Loucy (cell line): Measurements from ENCODE around the gene ANK3.

Experiments
- H2AFZ ChIP-seq: fragments of 200-600 bp; sonication (generic); 2 replicates; pipeline ENCODE4 v1.6.0; 2016; ENCODE audit warnings: antibody characterized with exemption, mild to moderate bottlenecking, low read length, moderate library complexity
- H3F3A ChIP-seq: fragments of 200-600 bp; 2 replicates; pipeline ENCODE4 v1.6.0; 2016; ENCODE audit warnings: antibody characterized with exemption, low read depth, mild to moderate bottlenecking
- H3K27me3 ChIP-seq: fragments of 200-600 bp; sonication (generic); 2 replicates; pipeline ENCODE4 v1.6.1; 2014; ENCODE audit warnings: low read length, mild to moderate bottlenecking; ENCODE audit not compliant: insufficient read depth, poor library complexity, severe bottlenecking
- H3K36me3 ChIP-seq: fragments of 200-600 bp; sonication (generic); 2 replicates; pipeline ENCODE4 v1.6.1; 2016; ENCODE audit warnings: low read length; ENCODE audit not compliant: insufficient read depth
- H3K4me1 ChIP-seq: fragments of 200-600 bp; sonication (generic); 2 replicates; pipeline ENCODE4 v1.5.1; 2014; ENCODE audit warnings: low read length, mild to moderate bottlenecking; ENCODE audit not compliant: insufficient read depth, poor library complexity, severe bottlenecking
- H3K4me2 ChIP-seq: fragments of 200-600 bp; sonication (generic); 2 replicates; pipeline ENCODE4 v1.6.0; 2014; ENCODE audit warnings: antibody characterized with exemption, low read length, low read depth, mild to moderate bottlenecking; ENCODE audit not compliant: poor library complexity, severe bottlenecking
- H3K4me3 ChIP-seq: fragments of 200-600 bp; sonication (generic); 2 replicates; pipeline ENCODE4 v1.5.1; 2014; ENCODE audit warnings: low read length, mild to moderate bottlenecking, mixed read lengths; ENCODE audit not compliant: poor library complexity, severe bottlenecking
- H3K79me2 ChIP-seq: fragments of 200-600 bp; sonication (generic); 2 replicates; pipeline ENCODE4 v1.6.1; 2014; ENCODE audit warnings: low read length; ENCODE audit not compliant: insufficient read depth
- H3K9ac ChIP-seq: fragments of 200-600 bp; sonication (generic); 2 replicates; pipeline ENCODE4 v1.6.0; 2014; ENCODE audit warnings: mild to moderate bottlenecking, low read depth, low read length, moderate library complexity; ENCODE audit not compliant: poor library complexity, severe bottlenecking
- H3K9me2 ChIP-seq: fragments of 200-600 bp; sonication (generic); replicated peaks from 2 replicates; pipeline ENCODE4 v1.6.1; 2016; ENCODE audit warnings: low read depth, low read length, mixed read lengths
- H3K9me3 ChIP-seq: fragments of 200-600 bp; sonication (generic); 2 replicates; pipeline ENCODE4 v1.6.1; 2014; ENCODE audit warnings: mild to moderate bottlenecking, antibody characterized with exemption, low read length, low read depth; ENCODE audit not compliant: insufficient read depth
- H4K20me1 ChIP-seq: fragments of 200-600 bp; sonication (generic); 2 replicates; pipeline ENCODE4 v1.6.0; 2014; ENCODE audit warnings: antibody characterized with exemption, low read length, mild to moderate bottlenecking; ENCODE audit not compliant: insufficient read depth, poor library complexity, severe bottlenecking
- CTCF ChIP-seq: fragments of 200-600 bp; sonication (generic); conservative IDR thresholded peaks from 2 replicates; pipeline ENCODE4 v1.5.1; 2014; ENCODE audit warnings: mild to moderate bottlenecking, antibody characterized with exemption, low read length
- EZH2phosphoT487 ChIP-seq: fragments of 200-600 bp; IDR thresholded peaks from 2 replicates; pipeline ENCODE4 v1.6.1; 2018; ENCODE audit warnings: antibody characterized with exemption, mild to moderate bottlenecking, moderate library complexity, borderline replicate concordance

The ANK3 gene

DNA sequence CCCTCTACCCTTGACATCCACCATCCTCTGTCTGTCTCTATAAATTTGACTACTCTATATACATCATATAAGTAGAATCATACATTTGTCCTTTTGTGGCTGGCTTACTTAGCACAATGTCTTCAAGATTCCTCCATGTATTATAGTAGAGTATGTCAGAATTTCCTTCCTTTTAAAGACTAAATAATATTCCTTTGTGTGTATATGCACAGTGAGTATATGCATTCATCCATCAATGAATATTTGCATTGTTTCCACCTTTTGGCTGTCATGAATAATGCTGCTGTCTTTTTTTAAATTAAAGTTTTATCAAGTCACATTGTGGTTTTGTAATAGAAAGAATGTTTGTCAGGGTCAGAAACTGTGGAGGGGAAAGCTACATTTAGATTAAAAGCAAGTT lies 195.3 kb downstream of the ANK3 start:
- no peaks in the 10 kb centered on the region for H4K20me1 ChIP-seq
- no peak overlapping the region for H2AFZ ChIP-seq
- H3K36me3 ChIP-seq, result no peaks in the 10 kb centered on the region
- no peaks in the 10 kb centered on the region for H3K79me2 ChIP-seq
- H3K9me2 ChIP-seq, result no peaks in the 10 kb centered on the region
- no peaks in the 10 kb centered on the region for H3F3A ChIP-seq
- H3K9ac ChIP-seq, result no peak overlapping the region
- no peak for TF ChIP-seq CTCF
- no peak for TF ChIP-seq EZH2phosphoT487
- H3K27me3 ChIP-seq, result no peaks in the 10 kb centered on the region
- H3K4me2 ChIP-seq, result no peak overlapping the region
- no peaks in the 10 kb centered on the region for H3K9me3 ChIP-seq
- no peak overlapping the region for H3K4me3 ChIP-seq
- no peaks in the 10 kb centered on the region for H3K4me1 ChIP-seq

- no peaks in the 10 kb centered on the region for H3F3A ChIP-seq
- H3K79me2 ChIP-seq, result no peaks in the 10 kb centered on the region
- H3K9me2 ChIP-seq, result no peaks in the 10 kb centered on the region
- H3K4me1 ChIP-seq, result no peaks in the 10 kb centered on the region
- no peaks in the 10 kb centered on the region for H3K27me3 ChIP-seq
- no peak overlapping the region for H3K9ac ChIP-seq
- H3K9me3 ChIP-seq, result no peaks in the 10 kb centered on the region
- H4K20me1 ChIP-seq, result no peaks in the 10 kb centered on the region
- no peaks in the 10 kb centered on the region for H3K36me3 ChIP-seq
- no peak overlapping the region for H2AFZ ChIP-seq
- TF ChIP-seq EZH2phosphoT487, result no peak
- no peak for TF ChIP-seq CTCF
- H3K4me2 ChIP-seq, result no peak overlapping the region
- no peak overlapping the region for H3K4me3 ChIP-seq
Observed at GRCh38 chr10:60192946-60193345, 196.7 kb downstream of the ANK3 start.

DNA sequence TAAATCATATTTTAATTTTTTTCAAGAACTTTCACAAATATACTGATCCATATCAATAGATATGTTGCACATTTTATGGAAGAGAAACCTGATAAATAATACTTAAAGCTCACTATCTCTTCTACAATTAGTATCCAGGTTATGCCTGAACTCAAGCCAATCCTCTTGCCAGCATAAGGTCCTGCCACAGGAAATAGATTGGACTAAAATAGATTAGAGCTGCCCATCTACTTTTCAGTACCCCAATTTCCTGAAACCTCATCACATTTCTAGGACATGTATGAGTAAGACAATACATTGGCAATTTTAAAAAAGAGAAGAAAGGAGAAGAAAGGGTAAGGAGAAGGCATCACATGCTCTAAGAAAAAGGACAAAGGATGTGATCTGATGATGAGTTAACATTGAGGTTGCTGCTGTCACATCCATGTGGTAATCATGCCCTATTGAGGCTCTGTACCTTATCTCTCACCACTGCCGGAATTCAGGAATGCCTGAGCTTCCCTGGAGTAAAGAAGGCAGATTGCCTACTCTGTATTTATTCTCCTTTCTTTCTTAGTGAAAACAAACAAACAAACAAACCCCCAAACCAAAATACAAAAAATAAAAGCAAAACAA lies 199.7 kb downstream of the ANK3 start:
- Histone ChIP-seq H3K79me2 (no peaks in the 10 kb centered on the region), H2AFZ (no peak overlapping the region), H3K27me3 (no peaks in the 10 kb centered on the region), H3K4me3 (no peak overlapping the region), H3K9me3 (no peaks in the 10 kb centered on the region), H3K9me2 (no peaks in the 10 kb centered on the region), H3K4me1 (no peaks in the 10 kb centered on the region), H3K4me2 (no peak overlapping the region), H3K9ac (no peak overlapping the region), H4K20me1 (no peaks in the 10 kb centered on the region), H3K36me3 (no peaks in the 10 kb centered on the region), H3F3A (no peaks in the 10 kb centered on the region)
- TF ChIP-seq CTCF, result no peak
- TF ChIP-seq EZH2phosphoT487, result no peak
